K562 (cell line): Measurements from ENCODE around the gene IL4R. TPM values are rescaled to one million over a fixed set of nuclear protein-coding genes. Genes with fewer than 3 reads are reported as not detected.

Source experiments
- ATAC-seq: fragments of 200-7000 bp; cut with Tn5 transposase; 3 replicates; pipeline ENCODE4 v1.9.1; 2020; ENCODE audit warnings: moderate library complexity
- BruUV-seq: library from RNA; stranded (reverse); fragments of 400-500 nt; replicated peaks from 2 replicates; lab custom pipeline; 2021; lab: Mats Ljungman, UMichigan
- CTCF ChIA-PET: fragments of 300-600 bp; formaldehyde crosslinking; extraction: SDS; loops from one replicate; lab custom pipeline; 2021; ENCODE audit warnings: low intra/inter-chr PET ratio; lab: Yijun Ruan, JAX
- POLR2A ChIA-PET: fragments of 300-600, 350-650 bp; sonication (Branson Sonifier 250); formaldehyde crosslinking; extraction: SDS; loops from one replicate; lab custom pipeline; 2021; ENCODE audit warnings: antibody characterized with exemption, inconsistent platforms; lab: Yijun Ruan, JAX
- DNase-seq, 4 experiments: peaks; one replicate each; pipeline versions ENCODE4 v3.0.0 to v3.0.0-alpha.2; 2011 to 2018; ENCODE audit warnings: low spot score in 3 of 4, mixed read lengths in 3 of 4; ENCODE audit errors: extremely low read depth in 1 of 4
- FAIRE-seq: peaks from 2 replicates; lab custom pipeline; 2011; peaks lifted over from hg19 to GRCh38; lab: Jason Lieb, UNC
- H2AFZ ChIP-seq: 2 replicates; pipeline ENCODE4 v1.6.0; 2011; ENCODE audit warnings: low read depth, low read length, control low read depth, inconsistent platforms
- H3K27ac ChIP-seq: fragments of 200-600 bp; 3 replicates; pipeline ENCODE4 v1.8.0; 2011; ENCODE audit warnings: low read depth, mild to moderate bottlenecking, control low read depth, inconsistent platforms, low read length, moderate library complexity, mixed read lengths; ENCODE audit errors: extremely low read depth
- H3K27me3 ChIP-seq, 2 experiments: fragments of 300-600 bp in 1 of 2; 2 replicates in 1 of 2; 3 replicates in 1 of 2; pipeline versions ENCODE4 v1.6.0 to v1.8.0; 2011; ENCODE audit warnings: inconsistent platforms in 2 of 2, low read length in 2 of 2, mild to moderate bottlenecking in 1 of 2, mixed read lengths in 1 of 2, moderate library complexity in 1 of 2; ENCODE audit not compliant: control insufficient read depth in 2 of 2, insufficient read depth in 2 of 2
- H3K36me3 ChIP-seq: fragments of 300-600 bp; 3 replicates; pipeline ENCODE4 v1.8.0; 2011; ENCODE audit warnings: mild to moderate bottlenecking, low read length, inconsistent platforms; ENCODE audit not compliant: control insufficient read depth, insufficient read depth
- H3K4me1 ChIP-seq, 2 experiments: fragments of 200-600 bp in 1 of 2; replicated peaks in 1 of 2; 2 replicates in 1 of 2; 3 replicates in 1 of 2; pipeline versions ENCODE4 v1.5.1 to v1.8.0; 2011; ENCODE audit warnings: inconsistent platforms in 2 of 2, low read length in 2 of 2, mild to moderate bottlenecking in 1 of 2, mixed read lengths in 1 of 2, moderate library complexity in 1 of 2; ENCODE audit not compliant: control insufficient read depth in 2 of 2, insufficient read depth in 2 of 2
- H3K4me2 ChIP-seq: 2 replicates; pipeline ENCODE4 v1.6.1; 2011; ENCODE audit warnings: low read length, control low read depth, inconsistent platforms, mixed read lengths; ENCODE audit not compliant: insufficient read depth
- H3K4me3 ChIP-seq: fragments of 200-600 bp; sonication (generic), shearing (Covaris generic); 2 replicates; pipeline ENCODE4 v1.5.1; 2016; ENCODE audit warnings: control low read depth, inconsistent platforms
- H3K79me2 ChIP-seq: fragments of 200-600 bp; 3 replicates; pipeline ENCODE4 v1.8.0; 2011; ENCODE audit warnings: low read length, inconsistent platforms; ENCODE audit not compliant: control insufficient read depth, insufficient read depth
- H3K9ac ChIP-seq, 2 experiments: 2 replicates each; pipeline versions ENCODE4 v1.6.0 to v1.6.1; 2011; ENCODE audit warnings: low read depth in 2 of 2, low read length in 2 of 2, control low read depth in 1 of 2, inconsistent platforms in 1 of 2, mild to moderate bottlenecking in 1 of 2, mixed read lengths in 1 of 2; ENCODE audit not compliant: insufficient read depth in 1 of 2
- H3K9me1 ChIP-seq: one replicate; pipeline ENCODE4 v1.6.0; 2011; ENCODE audit warnings: inconsistent platforms, mild to moderate bottlenecking, low read length, moderate library complexity; ENCODE audit not compliant: control insufficient read depth, insufficient read depth
- H3K9me3 ChIP-seq: replicated peaks from 2 replicates; pipeline ENCODE4 v1.5.1; 2011; ENCODE audit warnings: low read depth, low read length, inconsistent platforms; ENCODE audit not compliant: control insufficient read depth, insufficient read depth
- H4K20me1 ChIP-seq: replicated peaks from 2 replicates; pipeline ENCODE4 v1.6.1; 2011; ENCODE audit warnings: low read length, inconsistent platforms, mixed read lengths; ENCODE audit not compliant: control insufficient read depth, insufficient read depth
- CREM ChIP-seq: IDR thresholded peaks from 2 replicates; pipeline ENCODE4 v1.6.1; 2014; ENCODE audit warnings: antibody characterized with exemption, low read depth
- E2F4 ChIP-seq: sonication (generic); formaldehyde crosslinking; IDR thresholded peaks from 2 replicates; pipeline ENCODE4 v1.8.0; 2022; ENCODE audit warnings: mild to moderate bottlenecking, low read depth, missing genetic modification reagents
- FIP1L1 ChIP-seq: fragments of 200-400 bp; formaldehyde crosslinking; IDR thresholded peaks from 2 replicates; pipeline ENCODE4 v1.6.1; 2018; ENCODE audit warnings: mild to moderate bottlenecking, low read depth, low read length; ENCODE audit not compliant: poor library complexity, severe bottlenecking
- HDAC3 ChIP-seq: fragments of 450-650 bp; IDR thresholded peaks from 2 replicates; pipeline ENCODE4 v1.6.1; 2018; ENCODE audit warnings: borderline replicate concordance, mild to moderate bottlenecking, moderate library complexity; ENCODE audit not compliant: partially characterized antibody
- HDGF ChIP-seq: fragments of 450-650 bp; IDR thresholded peaks from 2 replicates; pipeline ENCODE4 v1.6.1; 2016
- NFXL1 ChIP-seq: fragments of 450-650 bp; formaldehyde crosslinking; IDR thresholded peaks from 2 replicates; pipeline ENCODE4 v1.4.0; 2021; ENCODE audit warnings: mild to moderate bottlenecking
- NR2C2 ChIP-seq, 2 experiments: fragments of 200-800 bp in 1 of 2; sonication (Bioruptor generic) in 1 of 2; sonication (generic) in 1 of 2; formaldehyde crosslinking in 1 of 2; IDR thresholded peaks; 2 replicates each; pipeline versions ENCODE4 v1.6.1 to v1.8.0; 2016 to 2022; ENCODE audit warnings: mild to moderate bottlenecking in 1 of 2, missing compliant biosample characterization in 1 of 2, missing genetic modification characterization in 1 of 2, missing genetic modification reagents in 1 of 2
- PRDM10 ChIP-seq: fragments of 450-650 bp; IDR thresholded peaks from 2 replicates; pipeline ENCODE4 v1.6.1; 2018; ENCODE audit not compliant: partially characterized antibody
- WHSC1 ChIP-seq: IDR thresholded peaks from one replicate; pipeline ENCODE4 v1.6.1; 2012; ENCODE audit warnings: low read length, control low read depth, inconsistent platforms
- ZFP36 ChIP-seq: fragments of 150-350 bp; IDR thresholded peaks from 2 replicates; pipeline ENCODE4 v1.6.1; 2018; ENCODE audit warnings: low read length, low read depth; ENCODE audit not compliant: partially characterized antibody
- ZNF766 ChIP-seq: fragments of 200-800 bp; sonication (Bioruptor generic); conservative IDR thresholded peaks from 2 replicates; pipeline ENCODE4 v1.6.1; 2016; ENCODE audit warnings: missing genetic modification characterization, missing compliant biosample characterization
- ZNF780A ChIP-seq: fragments of 250-450 bp; sonication (Bioruptor Pico); IDR thresholded peaks from 2 replicates; pipeline ENCODE4 v1.5.0; 2021; ENCODE audit warnings: mild to moderate bottlenecking
- WGBS: fragments of 100-300 bp; shearing (Covaris generic); methylation state at CpG from one replicate; pipeline ENCODE4 v1.1.6; 2016; ENCODE audit warnings: low coverage, mixed read lengths; ENCODE audit not compliant: insufficient coverage; ENCODE audit errors: missing lambda C conversion rate; 5-methylcytosine and 5-hydroxymethylcytosine counted together
- in situ Hi-C: fragments of 300-500 bp; cut with MboI; formaldehyde crosslinking; loops from 4 replicates; pipeline ENCODE4 v1.15.0; 2018; ENCODE audit warnings: inconsistent platforms, mixed read lengths
- intact Hi-C: fragments of 100-400 bp; cut with micrococcal nuclease; formaldehyde crosslinking; loops from 2 replicates; pipeline ENCODE4 v1.14.2; 2022
- polyA plus RNA-seq, 8 experiments: library from polyadenylated mRNA; depleted of rRNA in 4 of 8; stranded (reverse) in 5 of 8; unstranded in 3 of 8; fragments of >200 nt; fragmentation: Nextera tagmentation in 2 of 8; fragmentation: Illumina TruSeq in 1 of 8; extraction: Ambion mirVana in 2 of 8; extraction: Trizol in 1 of 8; gene quantifications; 2 replicates each; pipeline versions ENCODE4 v1.2.1 to v1.2.3, GENCODE V29; 2011 to 2014; ENCODE audit warnings: inconsistent platforms in 1 of 8, missing spikeins in 1 of 8
- total RNA-seq, 7 experiments: library from RNA; depleted of rRNA in 6 of 7; stranded (reverse); fragments of >200 nt in 6 of 7; fragmentation: Illumina TruSeq in 2 of 7; extraction: Trizol in 2 of 7; gene quantifications; 2 replicates each; pipeline versions ENCODE4 v1.2.1 to v1.2.3, GENCODE V29; 2011 to 2021; ENCODE audit warnings: low replicate concordance in 1 of 7

IL4R gene
- total and polyA plus RNA-seq, 9 of the 15 experiments (the other 6 are each of a cell fraction or from before 2014, with no cell fraction given) = 0.17 to 5.8 (median 3.3) TPM

GRCh38 chr16:27303256-27304100 is 10.3 kb upstream of the IL4R start (continued):
- TF ChIP-seq PRDM10 (no peak), E2F4 (CRISPR knock-in tag) (no peak), NFXL1 (CRISPR knock-in tag) (no peak)

- FAIRE-seq (no peak), DNase-seq (no peak), ATAC-seq (no peak)
- POLR2A ChIA-PET = interaction anchor here (0.7 kb wide), 1 partner anchor 95 kb away, joined by 3 read pairs; no protein-coding TSS in a partner anchor
- intact Hi-C loops (no loop called here), in situ Hi-C loops (no loop called here)
- Histone ChIP-seq H3K4me3 (no peak overlapping the region), H3K9ac (no peak overlapping the region), H3K9me1 (no peaks in the 10 kb centered on the region), H3K27me3 (peaks cover 2 to 12% of the 10 kb centered on the region in 2 experiments; a peak in 2 of 5 replicates), H3K9me3 (no peaks in the 10 kb centered on the region), H3K4me1 (no peaks in the 10 kb centered on the region), H4K20me1 (no peaks in the 10 kb centered on the region), H3K4me2 (no peak overlapping the region), H3K79me2 (no peaks in the 10 kb centered on the region), H2AFZ (no peak overlapping the region), H3K27ac (no peak overlapping the region), H3K36me3 (no peaks in the 10 kb centered on the region)
- 0% methylated on average over 2 of the region's 2 CpGs for WGBS
- TF ChIP-seq HDGF = no peak
- TF ChIP-seq FIP1L1 = no peak
- TF ChIP-seq ZNF766 (CRISPR knock-in tag) = no peak
- TF ChIP-seq CREM = no peak
- TF ChIP-seq ZNF780A (CRISPR knock-in tag) = no peak
- TF ChIP-seq WHSC1 = no peak
- no peak for TF ChIP-seq HDAC3
- TF ChIP-seq NR2C2 (CRISPR knock-in tag; IDR thresholded peaks at IDR 0.05) = no peak
- TF ChIP-seq NR2C2 (tag; IDR thresholded peaks at IDR 0.05) = no peak
- TF ChIP-seq ZFP36 = no peak
- BruUV-seq = no TSS peak
- CTCF ChIA-PET = no interaction called here
These were observed 9.7 kb upstream of the IL4R start for GRCh38 chr16:27304102-27304501.
